IMR-90 (cell line): ENCODE measurements around the gene KCNMA1. TPM values are rescaled to one million over a fixed set of nuclear protein-coding genes. Genes with fewer than 3 reads are reported as not detected.

Source experiments
- ATAC-seq: fragments of 200-7000 bp; cut with Tn5 transposase; 2 replicates; pipeline ENCODE4 v1.9.1; 2020; ENCODE audit warnings: low read depth, mild to moderate bottlenecking, moderate library complexity
- BruUV-seq: library from RNA; stranded (reverse); fragments of 400-500 nt; replicated peaks from 2 replicates; lab custom pipeline; 2021; lab: Mats Ljungman, UMichigan
- CTCF ChIA-PET: fragments of 300-600 bp; formaldehyde crosslinking; extraction: SDS; loops from one replicate; lab custom pipeline; 2021; ENCODE audit warnings: antibody characterized with exemption; lab: Yijun Ruan, JAX
- POLR2A ChIA-PET: fragments of 300-600 bp; sonication (Branson Sonifier 250); formaldehyde crosslinking; loops from one replicate; lab custom pipeline; 2022; ENCODE audit warnings: antibody characterized with exemption; ENCODE audit not compliant: unreplicated experiment; lab: Charles Lee
- DNase-seq: peaks from one replicate; pipeline ENCODE4 v3.0.0; 2013
- H2AFZ ChIP-seq: replicated peaks from 2 replicates; pipeline ENCODE3; 2013; ENCODE audit warnings: low read length, mild to moderate bottlenecking; ENCODE audit not compliant: poor library complexity
- H2AK5ac ChIP-seq: 2 replicates; pipeline ENCODE4 v1.6.1; 2013; ENCODE audit warnings: low read depth, low read length, inconsistent platforms
- H2AK9ac ChIP-seq: replicated peaks from 2 replicates; pipeline ENCODE3; 2013; ENCODE audit warnings: mild to moderate bottlenecking, low read depth, low read length, moderate library complexity; ENCODE audit not compliant: poor library complexity
- H2BK120ac ChIP-seq: 2 replicates; pipeline ENCODE4 v1.6.1; 2013; ENCODE audit warnings: low read depth, low read length, inconsistent platforms
- H2BK15ac ChIP-seq: 3 replicates; pipeline ENCODE4 v1.6.1; 2013; ENCODE audit warnings: low read depth, low read length, inconsistent platforms
- H2BK20ac ChIP-seq: 2 replicates; pipeline ENCODE4 v1.6.1; 2013; ENCODE audit warnings: low read depth, mild to moderate bottlenecking, inconsistent platforms, low read length, moderate library complexity
- H2BK5ac ChIP-seq: 2 replicates; pipeline ENCODE4 v1.6.1; 2013; ENCODE audit warnings: mild to moderate bottlenecking, low read depth, low read length, inconsistent platforms; ENCODE audit not compliant: poor library complexity, severe bottlenecking
- H3K14ac ChIP-seq: replicated peaks from 2 replicates; pipeline ENCODE4 v1.6.1; 2013; ENCODE audit warnings: low read depth, low read length, inconsistent platforms
- H3K18ac ChIP-seq: 2 replicates; pipeline ENCODE4 v1.6.1; 2013; ENCODE audit warnings: low read depth, low read length, control low read depth
- H3K23ac ChIP-seq: 2 replicates; pipeline ENCODE4 v1.6.1; 2013; ENCODE audit warnings: low read depth, low read length, inconsistent platforms
- H3K27ac ChIP-seq: 2 replicates; pipeline ENCODE4 v1.5.1; 2013; ENCODE audit warnings: mild to moderate bottlenecking, control low read depth, low read length; ENCODE audit not compliant: insufficient read depth
- H3K27me3 ChIP-seq: 2 replicates; pipeline ENCODE4 v1.6.1; 2013; ENCODE audit warnings: low read length; ENCODE audit not compliant: control insufficient read depth, insufficient read depth
- H3K36me3 ChIP-seq: 2 replicates; pipeline ENCODE4 v1.6.1; 2013; ENCODE audit warnings: low read length, mixed read lengths; ENCODE audit not compliant: control insufficient read depth, insufficient read depth
- H3K4ac ChIP-seq: 2 replicates; pipeline ENCODE4 v1.6.1; 2013; ENCODE audit warnings: low read depth, low read length, inconsistent platforms
- H3K4me1 ChIP-seq: 2 replicates; pipeline ENCODE4 v1.6.1; 2013; ENCODE audit warnings: low read length, mixed read lengths; ENCODE audit not compliant: control insufficient read depth, insufficient read depth
- H3K4me2 ChIP-seq: 2 replicates; pipeline ENCODE4 v1.6.1; 2013; ENCODE audit warnings: low read depth, mild to moderate bottlenecking, control low read depth, low read length, moderate library complexity
- H3K4me3 ChIP-seq: 2 replicates; pipeline ENCODE4 v1.5.1; 2013; ENCODE audit warnings: low read depth, mild to moderate bottlenecking, control low read depth, low read length, moderate library complexity; ENCODE audit not compliant: insufficient read depth
- H3K56ac ChIP-seq: 2 replicates; pipeline ENCODE4 v1.6.1; 2013; ENCODE audit warnings: low read length, inconsistent platforms; ENCODE audit not compliant: insufficient read depth; ENCODE audit errors: extremely low read depth
- H3K79me1 ChIP-seq, 2 experiments: 2 replicates each; pipeline ENCODE4 v1.6.1; 2013; ENCODE audit warnings: low read length in 2 of 2, inconsistent platforms in 1 of 2, low read depth in 1 of 2
- H3K9ac ChIP-seq: 2 replicates; pipeline ENCODE4 v1.6.1; 2013; ENCODE audit warnings: low read depth, low read length, control low read depth
- H3K9me1 ChIP-seq: 2 replicates; pipeline ENCODE4 v1.6.1; 2013; ENCODE audit warnings: low read length, inconsistent platforms; ENCODE audit not compliant: insufficient read depth
- H3K9me3 ChIP-seq: 2 replicates; pipeline ENCODE4 v1.6.1; 2013; ENCODE audit warnings: low read length; ENCODE audit not compliant: control insufficient read depth, insufficient read depth
- H4K20me1 ChIP-seq: 2 replicates; pipeline ENCODE4 v1.6.1; 2013; ENCODE audit warnings: low read length, inconsistent platforms; ENCODE audit not compliant: insufficient read depth
- H4K5ac ChIP-seq: 2 replicates; pipeline ENCODE4 v1.6.1; 2013; ENCODE audit warnings: mild to moderate bottlenecking, low read depth, low read length, control low read depth
- H4K8ac ChIP-seq, 2 experiments: 2 replicates each; pipeline ENCODE4 v1.6.1; 2013; ENCODE audit warnings: low read depth in 2 of 2, low read length in 2 of 2, control low read depth in 1 of 2, inconsistent platforms in 1 of 2
- H4K91ac ChIP-seq: 2 replicates; pipeline ENCODE4 v1.6.1; 2013; ENCODE audit warnings: low read depth, low read length, inconsistent platforms; ENCODE audit not compliant: insufficient read depth
- BHLHE40 ChIP-seq: fragments of 150-350 bp; IDR thresholded peaks from 2 replicates; pipeline ENCODE4 v1.6.1; 2016; ENCODE audit warnings: mild to moderate bottlenecking, low read depth, low read length
- CEBPB ChIP-seq: IDR thresholded peaks from 2 replicates; pipeline ENCODE4 v1.6.1; 2012; ENCODE audit warnings: low read depth, low read length, improper control_type of control experiment
- CHD1 ChIP-seq: IDR thresholded peaks from 2 replicates; pipeline ENCODE4 v1.6.1; 2012; ENCODE audit warnings: low read depth, low read length, improper control_type of control experiment
- CTCF ChIP-seq: conservative IDR thresholded peaks from 2 replicates; pipeline ENCODE4 v1.5.1; 2012; ENCODE audit warnings: mild to moderate bottlenecking, low read depth, low read length, improper control_type of control experiment
- ELK1 ChIP-seq: fragments of 150-350 bp; IDR thresholded peaks from 2 replicates; pipeline ENCODE4 v1.6.1; 2016; ENCODE audit warnings: low read depth, mild to moderate bottlenecking, low read length, moderate library complexity, borderline replicate concordance
- FOS ChIP-seq: fragments of 150-350 bp; IDR thresholded peaks from 2 replicates; pipeline ENCODE4 v1.6.1; 2016; ENCODE audit warnings: low read depth, low read length
- MAFK ChIP-seq: IDR thresholded peaks from 2 replicates; pipeline ENCODE4 v1.6.1; 2012; ENCODE audit warnings: low read depth, low read length, improper control_type of control experiment
- MAZ ChIP-seq: IDR thresholded peaks from 2 replicates; pipeline ENCODE4 v1.6.1; 2012; ENCODE audit warnings: low read depth, mild to moderate bottlenecking, low read length, improper control_type of control experiment, moderate library complexity, borderline replicate concordance
- MXI1 ChIP-seq: IDR thresholded peaks from 2 replicates; pipeline ENCODE4 v1.6.1; 2012; ENCODE audit warnings: low read depth, mild to moderate bottlenecking, low read length, moderate library complexity, borderline replicate concordance
- NFE2L2 ChIP-seq: fragments of 150-350 bp; IDR thresholded peaks from 2 replicates; pipeline ENCODE4 v1.6.1; 2016; ENCODE audit warnings: low read depth, mild to moderate bottlenecking, low read length
- POLR2A ChIP-seq: IDR thresholded peaks from 2 replicates; pipeline ENCODE4 v1.6.1; 2012; ENCODE audit warnings: mild to moderate bottlenecking, low read depth, low read length
- RAD21 ChIP-seq: IDR thresholded peaks from 2 replicates; pipeline ENCODE4 v1.6.1; 2012; ENCODE audit warnings: low read length, improper control_type of control experiment
- RCOR1 ChIP-seq: IDR thresholded peaks from 2 replicates; pipeline ENCODE4 v1.6.1; 2012; ENCODE audit warnings: mild to moderate bottlenecking, low read length, improper control_type of control experiment; ENCODE audit not compliant: insufficient replicate concordance
- RFX5 ChIP-seq: IDR thresholded peaks from 2 replicates; pipeline ENCODE4 v1.8.0; 2012; ENCODE audit warnings: low read depth, mild to moderate bottlenecking, low read length, moderate library complexity
- SMC3 ChIP-seq: fragments of 150-350 bp; IDR thresholded peaks from 2 replicates; pipeline ENCODE4 v1.6.1; 2016; ENCODE audit warnings: low read depth, mild to moderate bottlenecking, antibody characterized with exemption, low read length, moderate library complexity
- USF2 ChIP-seq: fragments of 150-350 bp; IDR thresholded peaks from 2 replicates; pipeline ENCODE4 v1.6.1; 2017; ENCODE audit warnings: mild to moderate bottlenecking, antibody characterized with exemption, low read length, low read depth
- WGBS, 2 experiments: methylation state at CpG; one replicate each; pipeline versions ENCODE4 v1.1.5 to v1.1.7; 2013; ENCODE audit warnings: missing lambda C conversion rate in 2 of 2; ENCODE audit not compliant: insufficient read length in 1 of 2; ENCODE audit errors: extremely low coverage in 2 of 2; 5-methylcytosine and 5-hydroxymethylcytosine counted together
- dilution Hi-C: fragments of 300-500 bp; cut with HindIII; formaldehyde crosslinking; loops from one replicate; pipeline ENCODE4 v1.14.3; 2018; ENCODE audit warnings: low sequenced_read_pairs; ENCODE audit not compliant: unreplicated experiment
- in situ Hi-C: fragments of 300-500 bp; cut with MboI; formaldehyde crosslinking; loops from 3 replicates; pipeline ENCODE4 v1.14.3; 2019; ENCODE audit warnings: low sequenced_read_pairs, inconsistent platforms, mixed read lengths
- intact Hi-C: fragments of 100-400 bp; cut with micrococcal nuclease; formaldehyde crosslinking; loops from 2 replicates; pipeline ENCODE4 v1.10.0; 2022
- polyA plus RNA-seq, 3 experiments: library from polyadenylated mRNA; depleted of rRNA; stranded (reverse); fragments of >200 nt; gene quantifications; 2 replicates each; pipeline ENCODE4 v1.2.3, GENCODE V29; 2012; ENCODE audit warnings: low replicate concordance in 1 of 3
- total RNA-seq: library from RNA; depleted of rRNA; stranded (reverse); fragments of >200 nt; gene quantifications from 2 replicates; pipeline ENCODE4 v1.2.3, GENCODE V29; 2012

The KCNMA1 gene
- total and polyA plus RNA-seq, 2 of the 4 experiments (the other 2 are of a cell fraction), result 25.6 to 29.6 TPM

- Histone ChIP-seq H2BK20ac (no peak overlapping the region), H2BK120ac (no peak overlapping the region), H3K36me3 (no peaks in the 10 kb centered on the region), H3K23ac (no peak overlapping the region), H2AK9ac (no peak overlapping the region), H3K18ac (no peak overlapping the region), H2BK5ac (no peak overlapping the region), H3K27me3 (no peaks in the 10 kb centered on the region), H4K5ac (no peak overlapping the region), H3K27ac (no peak overlapping the region), H4K8ac (no peak overlapping the region), H3K56ac (no peak overlapping the region), H3K9me1 (no peaks in the 10 kb centered on the region), H3K14ac (no peak overlapping the region), H3K9me3 (no peaks in the 10 kb centered on the region), H2AK5ac (no peak overlapping the region), H4K91ac (no peak overlapping the region), H2BK15ac (no peak overlapping the region), H2AFZ (no peak overlapping the region), H3K9ac (no peak overlapping the region), H3K79me1 (no peaks in the 10 kb centered on the region), H3K4me3 (no peak overlapping the region), H3K4ac (no peak overlapping the region), H3K4me1 (no peaks in the 10 kb centered on the region), H4K20me1 (no peaks in the 10 kb centered on the region), H3K4me2 (no peak overlapping the region)
- ATAC-seq (no peak; the same call in 1 of the 2 replicates), DNase-seq (peak; percentile 7)
- TF ChIP-seq ELK1 (no peak), RAD21 (no peak), SMC3 (no peak), FOS (no peak), USF2 (no peak), NFE2L2 (no peak), CTCF (no peak), RCOR1 (no peak), POLR2A (no peak), CHD1 (no peak), CEBPB (no peak), MAFK (no peak), RFX5 (no peak), BHLHE40 (no peak), MAZ (no peak), MXI1 (no peak)
- dilution Hi-C loops (no loop called here), intact Hi-C loops (no loop called here), in situ Hi-C loops (no loop called here)
- ChIA-PET CTCF (no interaction called here), POLR2A (no interaction called here)
- 86% methylated on average over 3 of the region's 4 CpGs; no CpG with 5 or more reads in 1 of the 2 experiments for WGBS, 2 experiments
- BruUV-seq, result no TSS peak
These were observed 674.8 kb downstream of the KCNMA1 start for GRCh38 chr10:76962851-76963250.
